Stromal cell of bone marrow (primary cell): Measurements from ENCODE around the gene ADGRL2.
A peak's percentile ranks its signal among the peaks of the same experiment; 100 is the strongest.

ENCODE experiments used
- DNase-seq: peaks from one replicate; pipeline ENCODE4 v3.0.0-alpha.2; 2012; ENCODE audit warnings: low read depth

The ADGRL2 gene

DNA sequence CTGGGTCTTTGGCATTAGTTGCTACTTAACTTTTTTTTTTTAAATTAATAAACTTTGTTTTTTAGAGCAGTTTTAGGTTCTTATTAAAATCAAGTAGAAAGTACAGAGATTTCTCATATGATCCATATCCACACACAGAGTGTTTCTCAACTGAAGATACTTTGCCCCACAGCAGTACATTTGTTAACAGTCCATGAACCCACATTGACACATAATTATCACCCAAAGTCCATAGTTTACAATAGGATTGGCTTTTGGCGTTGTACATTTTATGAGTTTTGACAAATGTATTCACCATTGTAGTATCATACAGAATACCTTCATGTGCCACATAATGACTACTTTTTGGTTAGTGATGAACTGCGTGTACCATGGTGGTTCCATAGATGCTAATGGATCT is 106.8 kb downstream of the ADGRL2 start:
- DNase-seq, result no peak

DNA sequence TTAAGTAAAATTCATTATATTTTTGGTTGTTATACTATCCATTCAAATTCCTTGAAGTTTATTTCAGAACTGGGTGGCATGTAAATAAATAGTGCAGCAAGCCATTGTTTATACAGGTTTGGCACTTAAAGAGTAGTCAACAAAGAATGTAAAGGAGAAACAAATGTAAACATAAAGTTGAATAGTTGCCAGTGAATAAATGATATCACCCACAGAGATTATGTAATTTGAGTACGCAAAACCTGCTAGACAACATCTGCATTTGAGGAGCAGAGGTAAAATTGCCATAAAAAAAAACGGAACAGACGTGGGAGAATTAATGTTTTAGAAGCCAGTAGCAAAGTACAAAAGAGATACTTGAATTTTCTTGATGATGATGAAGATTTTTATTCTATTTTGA is 111.6 kb downstream of the ADGRL2 start:
- DNase-seq, result no peak

DNA sequence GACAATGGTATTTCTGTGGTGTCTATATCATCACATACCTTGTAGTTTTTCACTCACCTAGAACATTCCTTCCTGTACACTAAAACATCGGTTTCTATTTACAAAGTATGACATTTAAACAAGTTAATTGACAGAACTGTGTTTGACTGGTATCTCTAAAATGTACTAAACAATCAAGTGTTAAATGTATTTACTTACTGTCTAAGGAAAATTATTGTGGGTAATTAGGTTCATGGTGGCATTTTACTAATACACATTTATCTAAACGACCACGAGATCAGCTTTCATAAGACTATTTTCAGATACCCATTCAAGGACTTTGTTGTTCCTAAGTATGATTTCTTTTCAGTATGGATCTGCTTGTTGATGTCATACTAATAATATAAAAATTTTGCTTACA is 115.2 kb downstream of the ADGRL2 start:
- DNase-seq, result no peak

GRCh38 chr1:81920245-81920740 is 119.6 kb downstream of the ADGRL2 start:
- DNase-seq, result peak; percentile 13

GRCh38 chr1:81920886-81921285 is 120.2 kb downstream of the ADGRL2 start:
- no peak for DNase-seq

GRCh38 chr1:81921344-81921743 is 120.6 kb downstream of the ADGRL2 start:
- no peak for DNase-seq

DNA sequence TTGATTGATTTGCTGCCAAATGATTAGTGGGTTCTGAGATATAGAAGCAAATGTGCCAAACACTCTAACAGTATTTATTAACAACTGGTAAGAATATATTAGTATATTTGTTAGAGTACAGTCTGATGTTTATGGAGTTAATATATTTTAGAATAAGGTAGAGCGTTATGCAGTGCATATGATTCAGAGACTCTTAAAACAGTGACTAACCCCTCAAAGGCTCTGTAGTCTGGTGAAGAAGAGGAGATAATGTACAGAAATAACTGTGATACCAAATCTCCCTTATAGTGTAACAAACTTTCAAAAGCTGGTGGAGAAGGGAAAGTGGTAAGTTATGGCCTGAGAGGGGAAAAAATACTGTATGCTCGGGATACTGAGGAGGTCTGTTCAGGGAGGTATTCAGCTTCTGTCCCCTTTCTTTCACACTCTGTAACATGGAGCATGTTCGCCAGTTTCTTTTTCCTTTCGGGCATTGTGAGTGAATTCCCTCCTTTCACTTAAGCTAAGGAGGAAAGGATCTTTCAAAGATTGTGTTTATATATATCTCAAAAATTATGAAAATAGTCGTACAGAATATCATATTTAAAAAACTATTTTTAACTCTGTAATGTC is 121.2 kb downstream of the ADGRL2 start:
- DNase-seq, result no peak

DNA sequence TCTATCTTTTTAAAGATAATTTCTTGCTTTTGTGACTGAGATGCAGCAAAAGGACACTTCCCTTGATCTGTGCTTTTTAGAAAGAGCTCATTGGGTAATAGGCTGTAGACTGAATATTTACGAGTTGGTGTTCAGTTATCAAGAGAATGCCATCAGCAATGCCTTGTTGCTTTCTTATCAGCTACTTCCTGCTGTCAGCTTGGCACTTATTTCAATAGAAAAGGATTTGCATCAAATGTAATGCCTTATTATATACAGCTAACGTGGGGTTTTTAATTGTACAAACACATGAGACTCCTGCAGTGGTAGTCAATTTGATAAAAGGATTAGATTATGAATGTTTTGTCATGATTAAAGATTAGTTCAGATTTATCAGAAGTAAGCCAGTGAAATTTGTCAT is 122.2 kb downstream of the ADGRL2 start:
- no peak for DNase-seq

DNA sequence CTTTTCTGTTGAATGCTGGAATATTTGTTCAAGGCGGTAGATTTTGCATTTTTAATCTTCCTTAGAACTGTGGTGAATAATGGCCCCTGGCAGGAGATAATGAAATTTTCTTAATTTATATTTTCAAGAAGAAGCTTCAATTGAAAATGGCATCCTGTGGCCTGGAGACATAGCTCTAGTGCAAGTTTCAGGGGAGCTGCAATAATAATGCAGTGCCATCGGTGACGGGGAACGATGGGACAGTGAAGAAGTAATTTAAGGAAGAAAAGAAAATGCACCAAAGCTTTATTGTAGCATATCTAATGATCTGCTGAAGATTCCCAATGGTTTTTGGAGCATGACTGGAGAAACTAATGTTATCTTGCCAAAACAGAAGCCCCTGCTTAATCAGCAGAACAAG is 128.4 kb downstream of the ADGRL2 start:
- DNase-seq, result no peak

- DNase-seq, result no peak
Observed at GRCh38 chr1:81936853-81937252, 136.1 kb downstream of the ADGRL2 start.

DNA sequence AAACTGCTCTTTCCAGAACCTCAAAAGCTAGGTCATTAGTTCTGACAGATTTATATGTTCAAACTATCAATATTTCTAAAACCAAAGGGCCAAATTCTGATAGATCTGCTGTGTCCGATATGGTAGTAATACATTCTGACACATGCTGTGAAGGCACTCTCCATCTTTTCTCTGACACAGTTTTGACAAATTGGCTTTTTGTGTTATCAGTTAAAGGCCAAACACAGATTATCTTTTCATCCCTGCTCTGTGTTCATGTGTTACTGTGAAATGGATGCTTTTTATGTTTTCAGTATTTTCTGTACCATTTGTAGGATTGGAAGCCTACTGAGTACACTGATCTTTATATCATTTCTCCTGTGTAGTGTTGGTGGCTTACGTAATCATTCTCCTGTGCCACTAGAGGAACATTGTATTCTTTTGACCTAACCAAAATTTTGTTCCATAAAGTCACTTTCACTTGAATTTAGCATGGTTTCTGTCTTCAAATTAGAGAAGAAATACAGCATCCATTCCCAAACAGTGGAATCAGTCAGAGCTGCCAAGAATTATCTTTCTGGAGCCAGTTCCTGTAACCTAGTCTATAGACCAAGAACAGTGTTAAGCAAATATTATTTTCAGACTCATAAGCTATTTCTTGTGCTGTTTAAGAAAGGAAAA is 137.2 kb downstream of the ADGRL2 start:
- no peak for DNase-seq

- no peak for DNase-seq
Observed at GRCh38 chr1:81948495-81948894, 147.8 kb downstream of the ADGRL2 start.

- no peak for DNase-seq
Observed at GRCh38 chr1:81949421-81949820, 148.7 kb downstream of the ADGRL2 start.

DNA sequence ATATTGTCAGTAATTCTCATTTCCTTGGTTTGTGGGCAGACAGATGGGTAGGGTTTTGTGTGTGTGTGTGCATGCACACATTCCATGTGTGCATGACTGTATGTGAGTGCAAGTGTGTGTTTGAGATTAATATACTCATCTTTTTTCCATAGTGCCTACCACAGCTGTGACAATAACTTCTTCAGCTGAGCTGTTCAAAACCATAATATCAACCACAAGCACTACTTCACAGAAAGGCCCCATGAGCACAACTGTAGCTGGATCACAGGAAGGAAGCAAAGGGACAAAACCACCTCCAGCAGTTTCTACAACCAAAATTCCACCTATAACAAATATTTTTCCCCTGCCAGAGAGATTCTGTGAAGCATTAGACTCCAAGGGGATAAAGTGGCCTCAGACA is 149.3 kb downstream of the ADGRL2 start:
- DNase-seq, result no peak

- DNase-seq, result peak; percentile 8
Observed at GRCh38 chr1:81950591-81951244, 150.0 kb downstream of the ADGRL2 start.

GRCh38 chr1:81954534-81955020 is 153.8 kb downstream of the ADGRL2 start:
- DNase-seq, result no peak

- DNase-seq, result no peak
Observed at GRCh38 chr1:81967951-81968350, 167.2 kb downstream of the ADGRL2 start.

- no peak for DNase-seq
Observed at GRCh38 chr1:81970416-81970815, 169.7 kb downstream of the ADGRL2 start.

DNA sequence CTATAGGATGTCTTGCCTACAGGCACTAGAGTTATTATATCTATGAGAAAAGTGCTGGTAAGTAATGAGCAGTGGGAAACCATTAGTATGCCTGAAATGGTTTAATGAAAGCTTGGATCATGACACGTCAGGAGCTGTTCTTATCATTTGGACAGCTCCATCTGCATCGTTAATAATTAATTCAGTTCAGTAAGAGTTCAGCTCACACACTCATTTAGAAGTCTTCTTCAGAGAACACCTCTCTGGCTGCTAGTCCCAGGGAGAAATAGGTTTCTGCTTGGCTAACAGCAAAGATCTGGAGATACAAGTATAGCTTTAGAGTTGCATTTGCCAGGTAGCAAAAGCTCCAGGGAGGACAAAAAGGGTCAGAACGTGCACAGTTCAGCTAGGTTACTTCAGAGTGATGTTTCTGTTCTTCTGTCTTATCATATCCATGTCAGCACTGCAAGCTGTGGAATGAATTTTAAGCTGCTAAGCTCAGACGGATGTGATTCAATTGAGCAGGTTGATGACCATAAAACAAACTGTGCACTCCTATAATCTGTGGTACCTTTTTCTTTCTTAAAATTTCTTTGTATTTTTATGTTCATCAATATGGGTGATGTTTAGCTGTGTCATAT is 173.6 kb downstream of the ADGRL2 start:
- DNase-seq, result no peak

- no peak for DNase-seq
Observed at GRCh38 chr1:81974883-81975555, 174.3 kb downstream of the ADGRL2 start.

DNA sequence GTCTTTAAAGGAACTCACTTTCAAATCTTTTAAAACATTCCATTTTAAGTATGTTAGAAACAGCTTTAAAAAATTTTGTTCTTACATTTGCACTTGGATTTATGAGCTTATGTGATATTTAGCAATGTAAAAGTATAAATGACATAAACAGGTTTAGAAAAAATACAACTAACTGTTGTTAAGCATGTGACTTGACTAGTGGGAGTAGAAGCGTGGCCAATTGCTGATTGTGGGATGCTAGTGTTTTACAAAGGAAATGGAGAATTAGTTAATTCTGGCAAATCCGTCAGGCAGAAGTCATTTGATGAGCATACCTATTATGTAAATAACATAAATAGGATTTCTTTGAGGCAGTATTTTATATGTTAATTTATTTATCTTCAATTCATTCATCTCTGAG is 175.8 kb downstream of the ADGRL2 start:
- no peak for DNase-seq

- DNase-seq, result no peak
Observed at GRCh38 chr1:81978945-81979344, 178.2 kb downstream of the ADGRL2 start.
